Stimulated activated CD4-positive, alpha-beta T cell treated with anti-CD3 and anti-CD28 coated beads, Interleukin-4, amount 100 ng/mL, for 1 hour (primary cell): Measurements from ENCODE around the gene JMJD7.

ENCODE experiments used
- DNase-seq: peaks from one replicate; pipeline ENCODE4 v3.0.0-alpha.2; 2020

JMJD7 gene

DNA sequence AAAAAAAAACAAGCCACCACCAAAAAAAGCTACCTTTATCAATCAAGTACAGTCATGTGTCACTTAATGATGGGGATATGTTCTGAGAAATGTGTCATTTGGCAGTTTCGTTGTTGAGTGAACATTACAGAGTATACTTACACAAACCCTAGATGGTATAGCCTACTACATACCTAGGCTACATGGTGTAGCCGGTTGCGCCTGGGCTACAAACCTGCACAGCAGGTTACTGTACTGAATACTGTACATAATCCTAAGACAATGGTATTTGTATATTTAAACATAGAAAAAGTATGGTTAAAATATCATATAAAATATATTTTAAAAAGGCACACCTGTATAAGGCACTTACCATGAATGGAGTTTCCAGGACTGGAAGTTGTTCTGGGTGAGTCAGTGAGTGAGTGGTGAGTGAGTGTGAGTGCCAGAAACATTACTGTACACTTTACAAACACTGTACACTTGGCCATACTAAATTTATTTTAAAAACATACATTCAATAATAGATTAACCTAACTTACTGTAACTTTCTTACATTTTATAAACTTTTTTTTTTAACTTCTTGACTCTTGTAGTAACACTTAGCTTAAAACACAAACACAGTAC, 25.9 kb upstream of the JMJD7 start:
- DNase-seq, result no peak

DNA sequence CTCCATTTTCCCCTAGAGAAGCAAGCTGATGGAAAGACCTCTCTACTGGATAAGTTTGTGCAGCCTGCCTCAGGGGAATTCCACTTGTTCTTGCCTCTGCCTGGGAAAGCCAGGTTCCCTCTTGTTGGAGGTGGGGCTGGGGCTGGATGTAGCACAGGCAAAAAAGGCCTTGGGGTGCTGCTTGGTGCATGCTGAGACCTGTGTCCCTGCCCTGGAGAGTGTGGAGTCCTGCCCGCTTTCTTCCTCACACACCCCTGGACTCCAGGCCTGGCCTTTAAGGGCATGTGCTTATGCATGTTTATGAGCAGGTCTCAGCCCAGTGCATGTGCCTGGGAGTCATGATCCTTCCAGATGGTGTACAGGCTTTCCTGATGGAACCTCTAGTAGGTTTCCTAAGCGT, 23.5 kb upstream of the JMJD7 start:
- DNase-seq, result no peak

DNA sequence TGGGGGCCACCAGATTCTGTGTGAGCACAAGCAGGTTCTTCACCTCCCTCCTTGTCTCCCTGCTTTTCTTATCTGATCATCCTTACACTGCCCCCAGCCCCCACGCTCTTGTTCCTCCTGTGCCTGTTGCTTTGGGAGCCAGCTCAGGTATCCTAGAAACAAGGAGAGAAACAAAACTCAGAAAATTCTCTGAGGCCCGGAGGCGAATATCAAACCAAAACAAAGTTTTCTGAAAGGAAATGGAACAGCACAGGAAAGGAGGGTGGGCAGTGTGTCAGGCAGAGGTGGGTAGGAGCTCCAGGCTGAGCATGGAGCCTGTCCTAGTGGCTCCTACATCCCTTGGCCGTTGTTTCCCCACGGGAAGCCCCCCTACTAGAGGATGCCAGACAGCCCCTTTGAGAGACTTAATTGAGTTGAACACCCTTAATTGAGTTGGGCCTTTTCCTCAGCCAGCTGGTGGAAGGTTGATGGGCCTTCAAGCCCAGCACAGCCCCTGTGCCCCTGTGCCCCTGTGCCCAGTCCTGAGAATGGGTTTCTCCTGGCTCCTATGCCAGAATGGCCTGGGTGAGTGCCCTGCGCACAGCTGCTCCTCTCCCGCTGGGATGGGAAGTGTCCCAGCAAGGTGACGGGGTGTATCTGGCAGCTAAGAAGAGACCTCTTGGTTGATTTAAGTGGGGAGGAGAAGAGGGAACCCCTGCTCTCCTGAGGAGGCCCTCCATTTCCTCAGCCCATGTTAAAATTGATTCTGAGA, 22.8 kb upstream of the JMJD7 start:
- no peak for DNase-seq

DNA sequence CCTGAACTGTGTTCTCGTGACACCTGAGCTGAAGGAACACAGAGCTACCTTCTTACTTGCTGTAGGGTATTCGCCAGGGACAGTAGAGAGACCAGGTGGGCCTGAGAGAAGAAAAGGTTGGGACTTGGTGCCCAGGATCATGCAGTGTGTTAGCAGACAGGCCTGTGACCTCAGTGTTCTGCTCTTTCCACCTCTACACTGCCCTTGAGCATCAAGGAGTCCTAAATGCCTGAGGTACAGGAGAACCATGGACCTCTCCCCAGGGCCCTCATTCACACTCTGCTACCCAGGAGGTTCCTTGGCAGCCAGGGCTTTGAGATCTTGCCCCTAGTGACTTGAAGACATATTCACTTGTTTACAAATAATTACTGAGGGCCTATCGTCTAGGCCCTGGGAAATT, 22.2 kb upstream of the JMJD7 start:
- no peak for DNase-seq

DNA sequence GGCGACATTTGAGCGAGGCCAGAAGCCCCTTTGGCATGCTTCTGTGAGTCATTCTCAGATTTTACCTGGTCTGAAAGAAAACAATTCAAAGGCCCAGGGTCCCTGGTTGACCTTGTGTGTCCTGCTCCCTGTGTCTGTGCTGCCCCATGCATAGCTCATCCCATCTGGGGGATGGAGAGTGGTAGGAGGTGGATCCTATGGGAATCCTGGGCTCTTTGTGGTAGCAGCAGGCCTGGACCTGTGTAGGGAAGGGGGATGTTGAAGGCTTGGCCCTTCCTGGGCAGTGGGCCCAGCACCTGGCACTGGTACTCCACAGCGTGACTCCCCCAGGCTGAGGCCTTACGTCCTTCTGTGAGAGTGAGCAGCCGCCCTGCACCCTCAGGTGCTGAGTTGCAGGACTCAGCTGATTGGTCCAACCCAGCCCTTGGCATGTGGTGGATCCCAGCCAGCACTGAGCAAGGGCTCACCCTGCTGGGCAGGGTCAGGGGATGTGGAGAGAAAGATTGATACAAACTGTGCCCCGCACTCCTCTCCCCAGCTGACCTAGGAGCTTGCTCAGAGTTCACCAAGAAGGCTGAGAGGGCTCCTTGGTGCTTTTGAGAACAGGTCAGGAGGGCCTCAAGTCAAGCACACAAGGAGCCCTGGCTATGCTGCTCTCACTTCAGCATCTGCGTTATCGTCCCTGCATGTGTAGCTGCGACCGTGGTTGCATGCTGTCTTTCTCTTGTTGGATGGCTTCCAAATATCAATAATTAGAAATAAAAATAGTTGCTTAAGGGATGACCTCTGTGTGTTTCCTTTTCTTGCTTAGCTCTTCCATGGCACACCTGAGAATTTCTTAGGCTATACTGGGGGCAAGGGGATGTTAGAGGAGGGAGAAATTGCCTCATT, 21.4 kb upstream of the JMJD7 start:
- DNase-seq, result no peak

DNA sequence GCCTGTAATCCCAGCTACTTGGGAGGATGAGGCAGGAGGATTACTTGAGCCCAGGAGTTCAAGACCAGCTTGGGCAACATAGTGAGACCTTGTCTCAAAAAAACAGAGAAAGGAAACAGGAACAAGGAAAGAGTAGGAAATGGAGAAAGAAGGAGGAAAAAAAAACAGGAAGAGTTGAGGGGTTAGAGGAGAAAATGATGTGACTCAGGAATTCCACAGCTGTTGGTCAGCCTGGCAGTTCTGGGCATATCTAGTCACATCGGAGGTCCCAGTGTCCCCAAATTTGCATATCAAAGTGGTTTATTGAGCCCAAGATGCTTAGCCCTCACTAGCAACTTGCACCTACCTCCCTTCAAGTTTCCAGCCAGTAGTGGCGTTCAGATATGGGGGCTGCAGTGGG, 18.8 kb upstream of the JMJD7 start:
- DNase-seq, result no peak

DNA sequence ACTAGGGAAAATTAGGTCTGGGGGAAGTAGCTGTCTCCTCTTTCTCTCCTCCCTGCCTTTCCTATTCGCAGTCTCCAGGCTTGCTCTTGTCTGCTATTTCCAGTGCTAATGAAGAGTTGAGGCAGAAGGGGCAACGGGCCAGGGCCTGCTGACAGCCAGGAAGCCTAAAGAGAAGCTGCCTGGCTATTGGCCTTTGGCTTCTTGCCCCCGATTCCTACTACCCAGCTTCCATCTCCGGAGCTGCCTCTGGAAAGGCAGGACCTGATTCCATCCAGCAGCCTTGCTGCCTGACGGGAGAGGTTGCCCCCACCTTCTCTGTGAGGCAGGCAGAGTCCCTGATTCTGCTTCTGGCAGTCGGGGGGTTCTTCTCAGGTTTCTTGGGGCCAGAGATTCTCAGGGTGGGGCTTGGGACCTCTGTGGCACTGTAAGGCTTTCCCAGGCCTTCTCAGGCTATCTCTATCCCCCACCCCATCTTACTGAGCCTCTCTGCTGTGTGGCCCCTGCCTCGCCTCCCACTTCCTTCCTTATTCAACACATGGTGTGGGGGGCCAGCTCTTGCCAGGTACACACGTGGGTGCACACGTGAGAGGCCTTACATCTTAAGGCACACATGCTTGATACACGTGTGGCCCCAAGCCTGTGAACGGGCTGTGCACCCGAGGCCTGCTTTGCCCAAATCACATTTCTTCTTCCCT, 18.2 kb upstream of the JMJD7 start:
- DNase-seq, result no peak

DNA sequence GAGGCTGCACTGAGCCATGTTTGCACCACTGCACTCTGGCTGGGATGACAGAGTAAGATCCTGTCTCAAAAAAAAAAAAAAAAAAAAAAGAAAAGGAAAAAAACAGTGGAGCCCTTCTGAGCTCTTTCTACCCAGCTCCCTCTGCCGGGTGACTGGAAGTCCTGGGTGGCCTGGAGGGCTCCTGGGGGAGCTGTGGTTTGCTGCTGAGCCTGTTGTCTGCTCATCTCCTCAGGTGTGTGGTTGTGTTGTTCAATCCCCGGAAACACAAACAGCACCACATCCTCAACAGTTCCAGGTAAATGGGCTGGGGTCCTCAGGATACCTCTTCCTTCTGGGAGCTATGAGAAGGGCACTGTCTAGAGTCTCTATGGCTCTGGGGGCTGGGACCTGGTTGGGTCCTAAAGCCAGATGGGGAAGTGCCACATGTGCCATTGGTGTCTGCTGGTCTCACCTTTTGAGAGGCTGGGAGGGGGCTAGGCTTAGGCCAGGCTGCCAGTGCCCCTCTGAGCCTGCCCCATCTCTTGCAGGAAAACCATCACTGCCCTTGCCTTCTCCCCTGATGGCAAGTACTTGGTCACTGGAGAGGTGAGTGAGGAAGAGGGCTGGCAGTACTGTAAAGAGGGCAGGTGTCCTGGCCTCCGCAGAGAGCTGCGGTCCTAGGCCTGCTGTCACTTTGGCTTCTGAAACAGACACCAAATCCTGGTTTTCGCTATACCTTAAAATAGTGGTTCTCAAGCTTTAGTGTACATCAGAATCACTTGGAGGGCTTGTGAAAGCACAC, 17.1 kb upstream of the JMJD7 start:
- DNase-seq, result no peak

DNA sequence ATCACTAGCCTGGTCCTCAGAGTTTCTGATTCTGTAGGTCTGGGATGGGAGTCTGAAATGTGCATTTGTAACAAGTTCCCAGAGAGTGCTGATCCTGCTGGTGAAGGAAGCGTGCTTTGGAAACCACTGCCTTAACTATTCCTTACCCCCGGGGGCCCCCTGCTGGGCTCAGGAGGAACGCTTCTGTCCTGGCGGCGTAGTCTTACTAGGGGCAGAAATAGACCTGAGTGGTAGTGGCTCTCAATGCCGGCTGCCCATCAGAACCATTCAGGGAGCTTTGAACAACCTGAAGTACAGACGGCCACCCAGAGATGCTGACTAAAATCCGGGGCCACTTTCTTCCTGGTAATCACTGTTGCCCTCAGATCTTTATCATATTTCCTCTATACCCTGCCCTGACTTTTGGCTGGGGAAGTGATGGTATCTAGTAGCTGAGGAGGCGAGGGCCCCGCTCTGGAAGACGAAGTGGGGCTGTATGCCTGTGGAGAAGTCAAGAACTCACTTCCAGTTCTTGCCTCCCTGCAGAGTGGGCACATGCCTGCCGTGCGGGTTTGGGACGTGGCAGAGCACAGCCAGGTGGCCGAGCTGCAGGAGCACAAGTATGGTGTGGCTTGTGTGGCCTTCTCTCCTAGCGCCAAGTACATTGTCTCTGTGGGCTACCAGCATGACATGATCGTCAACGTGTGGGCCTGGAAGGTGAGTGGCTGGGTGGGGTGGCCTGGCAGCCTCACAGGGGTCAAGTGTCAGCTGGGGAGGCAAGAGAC, 16.3 kb upstream of the JMJD7 start:
- peak; percentile 77 for DNase-seq

DNA sequence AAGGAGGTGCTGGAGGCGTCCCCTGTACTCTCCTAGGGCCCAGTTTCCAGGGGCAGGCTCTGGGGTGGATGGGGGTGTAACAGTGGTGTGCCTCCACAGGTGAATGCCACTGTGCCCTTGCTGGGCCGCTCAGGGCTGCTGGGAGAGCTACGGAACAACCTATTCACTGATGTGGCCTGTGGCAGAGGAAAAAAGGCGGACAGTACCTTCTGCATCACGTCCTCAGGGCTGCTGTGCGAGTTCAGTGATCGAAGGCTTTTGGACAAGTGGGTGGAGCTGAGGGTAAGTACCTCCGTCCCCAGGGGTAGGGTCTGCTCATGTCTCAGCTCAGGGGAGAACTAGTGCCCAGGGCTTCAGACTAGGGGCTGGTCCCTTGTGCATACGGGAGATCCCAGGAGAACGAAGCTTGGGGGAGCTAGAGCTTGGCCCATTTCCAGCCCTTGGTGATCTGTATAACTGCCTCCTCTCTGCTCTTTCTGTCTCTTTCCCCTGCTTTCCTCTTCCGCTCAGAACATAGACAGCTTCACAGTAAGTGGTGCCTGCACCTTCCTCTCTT, 15.0 kb upstream of the JMJD7 start:
- DNase-seq, result no peak

DNA sequence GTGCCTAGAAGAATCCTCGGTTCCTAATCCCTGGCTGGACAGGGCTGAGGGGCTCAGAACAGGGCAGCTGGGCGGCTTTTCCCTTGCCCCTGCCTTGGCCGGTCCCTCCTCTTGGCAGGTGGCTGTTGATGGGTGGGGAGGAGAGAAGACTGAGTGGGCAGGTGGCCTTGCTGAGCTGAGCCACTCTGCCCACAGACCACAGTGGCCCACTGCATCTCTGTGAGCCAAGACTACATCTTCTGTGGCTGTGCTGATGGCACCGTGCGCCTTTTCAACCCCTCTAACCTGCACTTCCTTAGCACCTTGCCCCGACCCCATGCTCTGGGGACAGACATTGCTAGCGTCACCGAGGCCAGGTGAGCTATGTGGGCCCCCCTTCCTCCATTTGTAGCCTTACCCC, 14.5 kb upstream of the JMJD7 start:
- DNase-seq, result no peak

DNA sequence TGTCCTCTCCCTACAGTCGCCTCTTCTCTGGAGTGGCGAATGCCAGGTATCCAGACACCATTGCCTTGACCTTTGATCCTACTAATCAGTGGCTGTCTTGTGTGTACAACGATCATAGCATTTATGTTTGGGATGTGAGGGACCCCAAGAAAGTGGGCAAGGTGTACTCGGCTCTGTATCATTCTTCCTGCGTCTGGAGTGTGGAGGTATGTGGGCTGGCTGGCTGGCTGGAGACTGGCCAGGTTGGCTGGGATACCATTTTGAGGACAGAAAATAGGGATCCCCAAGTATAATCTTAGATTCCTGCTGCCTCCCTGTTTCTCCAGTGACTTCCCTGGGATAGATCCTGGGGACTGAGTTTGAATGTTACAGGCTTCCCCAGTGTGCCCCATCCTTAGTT, 13.4 kb upstream of the JMJD7 start:
- DNase-seq, result no peak

DNA sequence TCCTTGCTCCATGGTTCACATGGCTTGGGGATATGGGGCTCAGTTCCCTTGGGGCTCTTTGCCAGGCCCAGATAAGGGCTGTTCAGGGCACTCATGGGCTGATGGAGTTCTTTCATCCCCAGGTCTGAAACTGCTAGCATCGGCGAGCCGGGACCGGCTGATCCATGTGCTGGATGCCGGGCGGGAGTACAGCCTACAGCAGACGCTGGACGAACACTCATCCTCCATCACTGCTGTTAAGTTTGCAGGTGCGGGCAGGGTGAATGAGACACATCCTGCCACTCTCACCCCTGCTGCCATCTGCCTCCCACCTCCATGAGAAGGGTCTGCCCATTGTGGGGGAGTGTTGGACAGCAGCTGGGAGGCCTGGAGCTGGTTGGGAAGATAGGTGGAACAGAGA, 11.1 kb upstream of the JMJD7 start:
- no peak for DNase-seq

DNA sequence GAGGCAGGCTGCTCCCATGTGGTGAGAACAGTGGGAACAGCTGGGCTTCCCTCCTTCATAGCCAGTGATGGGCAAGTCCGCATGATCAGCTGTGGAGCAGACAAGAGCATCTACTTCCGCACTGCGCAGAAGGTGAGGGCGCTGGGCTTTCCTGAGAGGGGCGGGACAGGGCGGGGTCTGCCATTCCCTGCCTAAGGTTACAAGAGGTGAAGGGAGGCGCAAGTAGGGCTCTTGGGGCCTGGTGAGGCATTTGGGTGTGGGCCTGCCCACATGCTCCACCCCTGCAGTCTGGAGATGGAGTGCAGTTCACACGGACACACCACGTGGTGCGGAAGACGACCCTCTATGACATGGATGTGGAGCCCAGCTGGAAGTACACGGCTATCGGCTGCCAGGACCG, 10.6 kb upstream of the JMJD7 start:
- DNase-seq, result no peak

DNA sequence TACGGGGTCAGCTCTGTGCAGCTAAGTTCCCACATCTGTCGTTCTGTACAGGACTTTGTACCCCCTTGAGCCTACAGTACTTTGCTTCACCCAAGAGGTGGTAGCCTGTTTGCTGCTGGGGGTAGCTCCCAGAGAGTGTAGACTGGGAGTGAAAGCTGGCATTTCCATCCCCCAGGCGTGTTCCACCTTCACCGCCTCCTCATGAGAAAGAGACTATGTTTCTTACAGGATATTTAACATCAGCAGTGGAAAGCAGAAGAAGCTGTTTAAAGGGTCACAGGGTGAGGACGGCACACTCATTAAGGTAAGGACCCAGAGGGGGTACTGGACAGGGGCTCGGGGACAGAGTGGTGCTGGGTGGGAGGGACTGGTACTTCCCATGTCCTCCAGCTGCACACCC, 10.1 kb upstream of the JMJD7 start:
- no peak for DNase-seq

DNA sequence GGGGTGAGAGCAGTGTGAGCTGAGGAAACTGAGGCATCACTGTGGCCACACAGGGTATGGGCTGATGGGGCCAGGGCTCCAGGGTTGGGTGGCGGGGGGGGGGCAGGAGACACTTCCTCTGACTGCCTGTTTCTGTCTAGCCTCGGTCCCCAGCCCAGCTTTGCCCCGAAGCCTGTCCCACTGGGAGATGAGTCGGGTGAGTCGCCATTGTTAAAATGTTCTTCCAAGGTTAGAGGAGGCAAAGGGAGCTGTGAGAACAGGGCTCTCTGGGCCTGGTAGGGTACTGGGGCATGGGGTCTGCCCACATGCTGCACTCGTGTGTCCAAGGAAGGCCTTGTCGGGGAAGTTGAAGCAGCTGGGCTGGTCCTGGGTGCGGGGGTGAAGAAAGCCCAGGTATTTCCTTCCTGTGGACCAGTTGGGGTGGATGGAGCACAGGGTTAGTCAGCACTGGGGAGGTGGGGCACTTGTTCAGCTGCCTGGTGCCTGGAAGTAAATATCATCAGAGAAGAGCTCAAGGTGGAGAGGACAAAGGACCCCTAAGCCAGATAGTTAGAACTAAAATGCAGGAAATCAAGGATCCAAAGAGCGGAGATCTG, 8.3 kb upstream of the JMJD7 start:
- no peak for DNase-seq

DNA sequence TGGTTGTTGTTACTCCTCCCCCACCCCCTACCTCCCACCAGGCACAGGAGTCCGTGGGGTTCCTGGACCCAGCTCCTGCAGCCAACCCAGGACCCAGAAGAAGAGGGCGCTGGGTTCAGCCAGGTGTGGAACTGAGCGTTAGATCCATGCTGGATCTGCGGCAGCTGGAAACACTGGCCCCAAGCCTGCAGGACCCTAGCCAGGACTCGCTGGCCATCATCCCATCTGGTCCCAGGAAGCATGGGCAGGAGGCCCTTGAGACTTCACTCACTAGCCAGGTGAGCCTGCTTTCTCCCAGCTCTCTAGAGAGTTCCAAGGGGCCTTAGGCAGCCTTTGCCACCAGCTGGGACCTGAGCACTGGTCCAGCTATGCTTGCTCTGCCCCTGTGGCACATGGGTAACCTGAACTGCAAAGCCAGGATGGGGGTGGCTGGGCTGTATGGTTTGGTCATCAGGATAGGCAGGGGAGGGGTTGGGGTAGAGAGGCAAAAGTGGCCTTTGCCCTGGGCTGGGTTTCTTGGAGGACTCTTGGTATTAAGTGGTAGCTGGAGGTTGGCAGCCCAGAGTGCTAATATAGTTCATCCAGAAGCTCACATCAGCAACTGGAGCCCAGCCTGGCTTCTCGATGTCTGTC, 7.0 kb upstream of the JMJD7 start:
- no peak for DNase-seq

DNA sequence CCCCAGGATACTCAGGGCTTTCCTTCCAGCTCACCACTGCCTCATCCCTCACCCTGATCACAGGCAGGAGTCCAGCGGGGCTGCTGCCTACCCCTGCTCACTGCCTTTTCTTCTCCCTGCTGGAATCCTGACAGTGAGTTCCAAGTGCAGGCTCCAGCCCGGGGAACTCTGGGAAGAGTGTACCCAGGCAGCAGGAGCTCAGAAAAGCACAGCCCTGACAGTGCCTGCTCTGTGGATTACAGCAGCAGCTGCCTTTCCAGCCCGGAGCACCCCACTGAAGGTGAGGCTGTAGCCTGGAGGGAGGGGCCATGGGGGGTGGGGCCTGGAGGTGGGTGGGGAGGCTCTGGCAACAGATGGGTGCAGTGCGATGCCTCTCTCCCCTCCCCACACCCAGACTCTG, 6.1 kb upstream of the JMJD7 start:
- no peak for DNase-seq

DNA sequence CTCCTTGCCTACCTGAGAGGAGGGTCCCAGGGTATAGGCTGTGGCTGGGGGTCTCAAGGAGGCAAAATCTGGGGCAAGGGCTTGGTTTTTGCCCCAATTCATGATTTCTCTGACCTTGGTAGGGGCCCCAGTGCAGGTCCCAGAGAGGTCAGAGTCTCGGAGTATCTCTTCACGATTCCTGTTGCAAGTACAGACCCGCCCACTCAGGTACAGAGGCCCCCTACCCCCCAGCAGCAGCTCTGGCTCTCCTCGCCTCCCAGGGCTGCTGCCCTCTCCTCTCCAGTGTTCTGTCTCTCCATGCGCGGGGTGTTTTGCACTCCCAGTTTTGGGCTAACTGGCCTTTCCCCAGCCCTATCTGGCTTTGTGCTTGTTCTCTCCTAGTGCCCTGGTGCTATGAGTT, 5.4 kb upstream of the JMJD7 start:
- DNase-seq, result no peak

DNA sequence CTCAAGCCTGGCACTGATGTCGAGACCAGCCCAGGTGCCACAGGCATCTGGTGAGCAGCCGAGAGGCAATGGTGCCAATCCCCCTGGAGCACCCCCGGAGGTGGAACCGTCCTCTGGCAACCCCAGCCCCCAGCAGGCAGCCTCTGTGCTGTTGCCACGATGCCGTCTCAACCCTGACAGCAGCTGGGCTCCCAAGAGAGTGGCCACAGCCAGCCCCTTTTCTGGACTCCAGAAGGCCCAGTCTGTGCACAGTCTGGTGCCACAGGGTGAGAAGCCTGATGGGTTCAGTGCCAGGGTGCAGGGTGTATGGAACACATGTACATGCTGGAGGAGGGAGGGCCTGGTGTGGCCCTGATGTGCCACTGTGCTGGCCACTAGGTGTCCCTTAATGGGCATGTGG, 4.9 kb upstream of the JMJD7 start:
- DNase-seq, result no peak

DNA sequence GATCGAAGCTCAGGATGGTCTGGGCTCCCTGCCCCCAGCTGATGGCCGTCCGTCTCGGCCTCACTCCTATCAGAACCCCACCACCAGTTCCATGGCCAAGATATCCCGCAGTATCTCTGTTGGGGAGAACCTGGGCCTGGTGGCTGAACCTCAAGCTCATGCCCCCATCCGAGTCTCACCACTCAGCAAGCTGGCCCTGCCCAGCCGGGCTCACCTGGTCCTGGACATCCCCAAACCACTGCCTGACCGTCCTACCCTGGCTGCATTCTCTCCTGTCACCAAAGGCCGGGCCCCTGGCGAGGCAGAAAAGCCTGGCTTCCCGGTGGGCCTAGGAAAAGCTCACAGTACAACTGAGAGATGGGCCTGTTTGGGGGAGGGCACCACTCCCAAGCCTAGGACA, 4.4 kb upstream of the JMJD7 start:
- no peak for DNase-seq
